ENCODE results near the gene SRP9. TPM values are rescaled to one million over a fixed set of nuclear protein-coding genes. Genes with fewer than 3 reads are reported as not detected.

Gene SRP9
- polyA plus RNA-seq, 1 donor (not counting 4 experiments of a cell fraction or from before 2014, with no cell fraction given), result 441 TPM

GRCh38 chr1:225748529-225748928 is 29.1 kb upstream of the SRP9 start:
- Histone ChIP-seq H3K79me2 (ENCODE audit: control insufficient read depth, insufficient read depth, low read length) (no peaks in the 10 kb centered on the region), H3K36me3 (ENCODE audit: control insufficient read depth in 2 of 2, extremely low read depth in 1 of 2, insufficient read depth in 2 of 2, low read length in 2 of 2) (no peaks in the 10 kb centered on the region), H3K4me1 (ENCODE audit: control insufficient read depth, extremely low read depth, insufficient read depth, low read length) (peaks cover 17% of the 10 kb centered on the region), H2AFZ (ENCODE audit: control insufficient read depth, low read length) (no peak overlapping the region), H3K27me3 (ENCODE audit: control insufficient read depth, extremely low read depth, insufficient read depth, low read length) (no peaks in the 10 kb centered on the region), H3K27ac (ENCODE audit: control insufficient read depth, insufficient read depth, low read length) (no peak overlapping the region), H3K9me3 (ENCODE audit: control insufficient read depth, low read depth, low read length) (no peaks in the 10 kb centered on the region), H3K4me3 (ENCODE audit: control insufficient read depth in 2 of 3, extremely low read depth in 1 of 3, insufficient read depth in 2 of 3, low read depth in 1 of 3, low read length in 3 of 3) (no peak overlapping the region), H3K4me2 (ENCODE audit: control insufficient read depth, extremely low read depth, insufficient read depth, low read depth, low read length) (no peak overlapping the region), H4K20me1 (ENCODE audit: control insufficient read depth, extremely low read depth, insufficient read depth, low read length) (no peaks in the 10 kb centered on the region), H3K9me1 (ENCODE audit: control insufficient read depth, extremely low read depth, insufficient read depth, low read length) (no peaks in the 10 kb centered on the region), H3K9ac (ENCODE audit: control insufficient read depth, extremely low read depth, insufficient read depth, low read length) (no peak overlapping the region)
- TF ChIP-seq EZH2 (IDR thresholded peaks at IDR 0.05; ENCODE audit: low read length) (no peak), CTCF (optimal IDR thresholded peaks at IDR 0.05 in 1 of 3, IDR thresholded peaks at IDR 0.05 in 1 of 3, conservative IDR thresholded peaks at IDR 0.05 in 1 of 3; ENCODE audit: extremely low read depth in 1 of 3, insufficient read depth in 2 of 3, low read length in 3 of 3) (no peak)
- FAIRE-seq (no peak), DNase-seq (ENCODE audit: low read depth, low spot score) (no peak)
- dilution Hi-C loops (cut with MboI; ENCODE audit: extremely low pct_ligation_motif_present, low sequenced_read_pairs), result no loop called here

GRCh38 chr1:225749706-225750105 is 27.9 kb upstream of the SRP9 start:
- no peak for TF ChIP-seq CTCF (optimal IDR thresholded peaks at IDR 0.05 in 1 of 3, IDR thresholded peaks at IDR 0.05 in 1 of 3, conservative IDR thresholded peaks at IDR 0.05 in 1 of 3; ENCODE audit: extremely low read depth in 1 of 3, insufficient read depth in 2 of 3, low read length in 3 of 3)
- no peak for TF ChIP-seq EZH2 (IDR thresholded peaks at IDR 0.05; ENCODE audit: low read length)
- Histone ChIP-seq H3K79me2 (ENCODE audit: control insufficient read depth, insufficient read depth, low read length) (no peaks in the 10 kb centered on the region), H3K27ac (ENCODE audit: control insufficient read depth, insufficient read depth, low read length) (no peak overlapping the region), H3K36me3 (ENCODE audit: control insufficient read depth in 2 of 2, extremely low read depth in 1 of 2, insufficient read depth in 2 of 2, low read length in 2 of 2) (no peaks in the 10 kb centered on the region), H3K27me3 (ENCODE audit: control insufficient read depth, extremely low read depth, insufficient read depth, low read length) (no peaks in the 10 kb centered on the region), H3K9me1 (ENCODE audit: control insufficient read depth, extremely low read depth, insufficient read depth, low read length) (no peaks in the 10 kb centered on the region), H3K4me1 (ENCODE audit: control insufficient read depth, extremely low read depth, insufficient read depth, low read length) (peaks cover 17% of the 10 kb centered on the region), H3K9ac (ENCODE audit: control insufficient read depth, extremely low read depth, insufficient read depth, low read length) (no peak overlapping the region), H4K20me1 (ENCODE audit: control insufficient read depth, extremely low read depth, insufficient read depth, low read length) (no peaks in the 10 kb centered on the region), H3K4me2 (ENCODE audit: control insufficient read depth, extremely low read depth, insufficient read depth, low read depth, low read length) (no peak overlapping the region), H3K4me3 (ENCODE audit: control insufficient read depth in 2 of 3, extremely low read depth in 1 of 3, insufficient read depth in 2 of 3, low read depth in 1 of 3, low read length in 3 of 3) (no peak overlapping the region), H3K9me3 (ENCODE audit: control insufficient read depth, low read depth, low read length) (no peaks in the 10 kb centered on the region), H2AFZ (ENCODE audit: control insufficient read depth, low read length) (no peak overlapping the region)
- FAIRE-seq (no peak), DNase-seq (ENCODE audit: low read depth, low spot score) (no peak)
- dilution Hi-C loops (cut with MboI; ENCODE audit: extremely low pct_ligation_motif_present, low sequenced_read_pairs), result no loop called here
